ENCODE data around the gene DLGAP1.

The DLGAP1 gene

GRCh38 chr18:4093676-4094075, 361.4 kb downstream of the DLGAP1 start:
- TF ChIP-seq CTCF (IDR thresholded peaks at IDR 0.05; ENCODE audit: extremely low read depth, missing control alignments): no peak
- no peak for DNase-seq (ENCODE audit: low spot score)

- DNase-seq (ENCODE audit: low spot score): no peak
- TF ChIP-seq CTCF (IDR thresholded peaks at IDR 0.05; ENCODE audit: extremely low read depth, missing control alignments): no peak
These were observed 370.7 kb downstream of the DLGAP1 start for GRCh38 chr18:4084382-4084900.

- no peak for TF ChIP-seq CTCF (IDR thresholded peaks at IDR 0.05; ENCODE audit: extremely low read depth, missing control alignments)
These were observed 376.9 kb downstream of the DLGAP1 start for GRCh38 chr18:4078246-4078645.

GRCh38 chr18:4077721-4078120, 377.4 kb downstream of the DLGAP1 start:
- no peak for DNase-seq (ENCODE audit: low spot score)
- TF ChIP-seq CTCF (IDR thresholded peaks at IDR 0.05; ENCODE audit: extremely low read depth, missing control alignments): no peak

More at GRCh38 chr18:4078246-4078645, 376.9 kb downstream of the DLGAP1 start:
- DNase-seq (ENCODE audit: low spot score): no peak

GRCh38 chr18:4077204-4077603, 377.9 kb downstream of the DLGAP1 start:
- TF ChIP-seq CTCF (IDR thresholded peaks at IDR 0.05; ENCODE audit: extremely low read depth, missing control alignments): no peak
- no peak for DNase-seq (ENCODE audit: low spot score)

GRCh38 chr18:4074647-4075046, 380.5 kb downstream of the DLGAP1 start:
- no peak for TF ChIP-seq CTCF (IDR thresholded peaks at IDR 0.05; ENCODE audit: extremely low read depth, missing control alignments)
- DNase-seq (ENCODE audit: low spot score): no peak

- no peak for TF ChIP-seq CTCF (IDR thresholded peaks at IDR 0.05; ENCODE audit: extremely low read depth, missing control alignments)
- DNase-seq (ENCODE audit: low spot score): no peak
These were observed 385.9 kb downstream of the DLGAP1 start for GRCh38 chr18:4069183-4069582.

Measured in GM20000 (cell line).